SH-SY5Y (cell line): ENCODE results near the gene SDC1.

Experiments used
- GATA2 ChIP-seq: IDR thresholded peaks from 2 replicates; pipeline ENCODE4 v1.6.1; 2011; ENCODE audit warnings: mild to moderate bottlenecking, low read depth, low read length
- GATA3 ChIP-seq: IDR thresholded peaks from 2 replicates; pipeline ENCODE4 v1.6.1; 2011; ENCODE audit warnings: low read depth, mild to moderate bottlenecking, low read length, moderate library complexity

- TF ChIP-seq GATA3: no peak
- TF ChIP-seq GATA2: no peak
These were observed 5.1 kb upstream of the SDC1 start for GRCh38 chr2:20230114-20230425.
